Keratinocyte (primary cell): Measurements from ENCODE around the gene TNFSF11. TPM values are rescaled to one million over a fixed set of nuclear protein-coding genes. Genes with fewer than 3 reads are reported as not detected.

Source experiments
- DNase-seq: peaks from one replicate; pipeline ENCODE4 v3.0.0-alpha.2; 2011; ENCODE audit warnings: low read depth, missing footprints, low spot score
- FAIRE-seq: peaks from 2 replicates; lab custom pipeline; 2011; peaks lifted over from hg19 to GRCh38; lab: Jason Lieb, UNC
- H2AFZ ChIP-seq: 2 replicates; pipeline ENCODE4 v1.6.0; 2012; ENCODE audit warnings: low read length, control low read depth, inconsistent platforms; ENCODE audit not compliant: control insufficient read depth
- H3K27ac ChIP-seq: 2 replicates; pipeline ENCODE4 v1.5.1; 2011; ENCODE audit warnings: low read length; ENCODE audit not compliant: control insufficient read depth, insufficient read depth
- H3K27me3 ChIP-seq: 3 replicates; pipeline ENCODE4 v1.6.0; 2011; ENCODE audit warnings: low read length; ENCODE audit not compliant: control insufficient read depth, insufficient read depth; ENCODE audit errors: extremely low read depth
- H3K36me3 ChIP-seq, 2 experiments: 2 replicates in 1 of 2; 3 replicates in 1 of 2; pipeline ENCODE4 v1.5.1; 2011; ENCODE audit warnings: low read length in 2 of 2, mild to moderate bottlenecking in 1 of 2; ENCODE audit not compliant: control insufficient read depth in 2 of 2, insufficient read depth in 2 of 2; ENCODE audit errors: extremely low read depth in 1 of 2
- H3K4me1 ChIP-seq: 3 replicates; pipeline ENCODE4 v1.5.1; 2011; ENCODE audit warnings: low read length; ENCODE audit not compliant: control insufficient read depth, insufficient read depth; ENCODE audit errors: extremely low read depth
- H3K4me2 ChIP-seq: 3 replicates; pipeline ENCODE4 v1.6.0; 2011; ENCODE audit warnings: low read depth, low read length; ENCODE audit not compliant: control insufficient read depth, insufficient read depth; ENCODE audit errors: extremely low read depth
- H3K4me3 ChIP-seq, 3 experiments: fragments of 200-600 bp in 1 of 3; sonication (generic) in 1 of 3; 2 replicates in 2 of 3; 3 replicates in 1 of 3; pipeline ENCODE4 v1.5.1; 2011 to 2016; ENCODE audit warnings: low read length in 3 of 3, mild to moderate bottlenecking in 3 of 3, control low read depth in 2 of 3, inconsistent platforms in 1 of 3, low read depth in 1 of 3, mixed read lengths in 1 of 3, mixed run types in 1 of 3, moderate library complexity in 1 of 3; ENCODE audit not compliant: control insufficient read depth in 2 of 3, insufficient read depth in 2 of 3; ENCODE audit errors: extremely low read depth in 1 of 3
- H3K79me2 ChIP-seq: 2 replicates; pipeline ENCODE4 v1.6.0; 2012; ENCODE audit warnings: low read length; ENCODE audit not compliant: control insufficient read depth, insufficient read depth
- H3K9ac ChIP-seq: 3 replicates; pipeline ENCODE4 v1.6.0; 2011; ENCODE audit warnings: low read length; ENCODE audit not compliant: control insufficient read depth, insufficient read depth; ENCODE audit errors: extremely low read depth
- H3K9me1 ChIP-seq: 3 replicates; pipeline ENCODE4 v1.6.0; 2011; ENCODE audit warnings: low read length; ENCODE audit not compliant: control insufficient read depth, insufficient read depth; ENCODE audit errors: extremely low read depth
- H3K9me3 ChIP-seq: 2 replicates; pipeline ENCODE4 v1.5.1; 2012; ENCODE audit warnings: low read depth, low read length; ENCODE audit not compliant: control insufficient read depth
- H4K20me1 ChIP-seq: 3 replicates; pipeline ENCODE4 v1.6.0; 2011; ENCODE audit warnings: low read length; ENCODE audit not compliant: control insufficient read depth, insufficient read depth; ENCODE audit errors: extremely low read depth
- CTCF ChIP-seq, 3 experiments: IDR thresholded peaks in 1 of 3; conservative IDR thresholded peaks in 1 of 3; optimal IDR thresholded peaks in 1 of 3; 2 replicates in 2 of 3; 3 replicates in 1 of 3; pipeline versions ENCODE3 to v1.5.1; 2011; ENCODE audit warnings: low read length in 3 of 3, mild to moderate bottlenecking in 3 of 3, moderate library complexity in 2 of 3, control low read depth in 1 of 3, inconsistent platforms in 1 of 3; ENCODE audit not compliant: insufficient read depth in 2 of 3; ENCODE audit errors: extremely low read depth in 1 of 3
- EZH2 ChIP-seq: IDR thresholded peaks from one replicate; pipeline ENCODE4 v1.6.1; 2012; ENCODE audit warnings: inconsistent platforms, mild to moderate bottlenecking, low read length, moderate library complexity
- dilution Hi-C: fragments of 300-500 bp; cut with MboI; formaldehyde crosslinking; loops from one replicate; pipeline ENCODE4 v1.7.0; 2020; ENCODE audit warnings: low sequenced_read_pairs; ENCODE audit not compliant: extremely low pct_ligation_motif_present
- polyA plus RNA-seq, 5 experiments: library from polyadenylated mRNA; depleted of rRNA in 3 of 5; stranded (reverse) in 3 of 5; stranded (forward) in 1 of 5; unstranded in 1 of 5; fragments of >200 nt; gene quantifications; 1 replicate in 1 of 5; 2 replicates in 3 of 5; 3 replicates in 1 of 5; pipeline versions ENCODE4 v1.2.1 to v1.2.3, GENCODE V29; 2011 to 2012; ENCODE audit warnings: missing spikeins in 2 of 5, low read depth in 1 of 5, low replicate concordance in 1 of 5

TNFSF11 gene
- polyA plus RNA-seq, 1 donor (not counting 4 experiments of a cell fraction or from before 2014, with no cell fraction given) = not detected

GRCh38 chr13:42551611-42552010 is 22.3 kb upstream of the TNFSF11 start:
- Histone ChIP-seq H3K9me3 (no peaks in the 10 kb centered on the region), H3K4me1 (no peaks in the 10 kb centered on the region), H3K4me2 (no peak overlapping the region), H3K79me2 (no peaks in the 10 kb centered on the region), H4K20me1 (no peaks in the 10 kb centered on the region), H2AFZ (no peak overlapping the region), H3K27ac (no peak overlapping the region), H3K27me3 (peaks cover 3% of the 10 kb centered on the region), H3K9me1 (no peaks in the 10 kb centered on the region), H3K9ac (no peak overlapping the region), H3K4me3 (no peak overlapping the region), H3K36me3 (no peaks in the 10 kb centered on the region)
- DNase-seq = no peak
- dilution Hi-C loops = no loop called here
- TF ChIP-seq EZH2 (no peak), CTCF (optimal IDR thresholded peaks at IDR 0.05 in 1 of 3, IDR thresholded peaks at IDR 0.05 in 1 of 3, conservative IDR thresholded peaks at IDR 0.05 in 1 of 3; ENCODE audit: extremely low read depth in 1 of 3, insufficient read depth in 2 of 3, low read length in 3 of 3) (no peak)
- no peak for FAIRE-seq

GRCh38 chr13:42553098-42554046 is 20.6 kb upstream of the TNFSF11 start:
- Histone ChIP-seq H3K36me3 (no peaks in the 10 kb centered on the region), H4K20me1 (no peaks in the 10 kb centered on the region), H2AFZ (no peak overlapping the region), H3K4me3 (no peak overlapping the region), H3K4me2 (no peak overlapping the region), H3K9ac (no peak overlapping the region), H3K9me1 (no peaks in the 10 kb centered on the region), H3K9me3 (no peaks in the 10 kb centered on the region), H3K27ac (no peak overlapping the region), H3K4me1 (no peaks in the 10 kb centered on the region), H3K79me2 (no peaks in the 10 kb centered on the region), H3K27me3 (peaks cover 3% of the 10 kb centered on the region)
- FAIRE-seq (no peak), DNase-seq (no peak)
- dilution Hi-C loops = no loop called here
- TF ChIP-seq CTCF (optimal IDR thresholded peaks at IDR 0.05 in 1 of 3, IDR thresholded peaks at IDR 0.05 in 1 of 3, conservative IDR thresholded peaks at IDR 0.05 in 1 of 3; ENCODE audit: extremely low read depth in 1 of 3, insufficient read depth in 2 of 3, low read length in 3 of 3) = no peak
- TF ChIP-seq EZH2 = no peak
